Cardiac atrium fibroblast (primary cell): Measurements from ENCODE around the gene GAGE12E. TPM values are rescaled to one million over a fixed set of nuclear protein-coding genes. Genes with fewer than 3 reads are reported as not detected.

Experiments
- total RNA-seq: library from RNA; depleted of rRNA; stranded (reverse); fragments of >200 nt; gene quantifications from 2 replicates; pipeline ENCODE4 v1.2.3, GENCODE V29; 2015

Gene GAGE12E
- not detected in 2 replicates for total RNA-seq

GRCh38 chrX:49550989-49551388 is at the start of gene GAGE12E:
GAGE12E (plus strand) TSS chrX:49551289; CDS start chrX:49552444, 1,155 bp downstream.

GRCh38 chrX:49531877-49532276 is 19.2 kb upstream of the GAGE12E start, which contains the start of gene GAGE12C:
GAGE12C (plus strand) TSS chrX:49532177; CDS start chrX:49533332, 1,155 bp downstream.

GRCh38 chrX:49541433-49541832 is 9.7 kb upstream of the GAGE12E start, which contains the start of gene GAGE12D:
GAGE12D (plus strand) TSS chrX:49541733; CDS start chrX:49542888, 1,155 bp downstream.

GRCh38 chrX:49560542-49560941 is 9.5 kb downstream of the GAGE12E start, which contains the start of gene GAGE12F:
GAGE12F (plus strand) TSS chrX:49560842; CDS start chrX:49561997, 1,155 bp downstream.

GRCh38 chrX:49570100-49570499 is 19.0 kb downstream of the GAGE12E start, which contains the start of gene GAGE12G:
GAGE12G (plus strand) TSS chrX:49570400; CDS start chrX:49571555, 1,155 bp downstream.

GRCh38 chrX:49579649-49580048 is 28.6 kb downstream of the GAGE12E start, which contains the start of gene GAGE12H:
GAGE12H (plus strand) TSS chrX:49579949; CDS start chrX:49581104, 1,155 bp downstream.

GRCh38 chrX:49589196-49589595 is 38.1 kb downstream of the GAGE12E start, which contains the start of gene GAGE2A:
GAGE2A (plus strand) TSS chrX:49589496; CDS start chrX:49590651, 1,155 bp downstream.

GRCh38 chrX:49598720-49599119 is 47.6 kb downstream of the GAGE12E start, which contains the start of gene GAGE1:
GAGE1 (plus strand) TSS chrX:49599020; CDS start chrX:49600175, 1,155 bp downstream.

Other genes with a start within 250 kb of the GAGE12E start
- not detected in 2 replicates for gene GAGE10, start 247.6 kb upstream of the GAGE12E start, total RNA-seq
- not detected in 2 replicates for gene GAGE12J, start 229.3 kb upstream of the GAGE12E start, total RNA-seq
- gene GAGE13, start 219.7 kb upstream of the GAGE12E start, total RNA-seq: not detected in 2 replicates
- not detected in 2 replicates for gene GAGE12C, start 19.1 kb upstream of the GAGE12E start, total RNA-seq
- not detected in 2 replicates for gene GAGE12D, start 9.6 kb upstream of the GAGE12E start, total RNA-seq
- not detected in 2 replicates for gene GAGE12F, start 9.6 kb downstream of the GAGE12E start, total RNA-seq
- not detected in 2 replicates for gene GAGE12G, start 19.1 kb downstream of the GAGE12E start, total RNA-seq
- gene GAGE12H, start 28.7 kb downstream of the GAGE12E start, total RNA-seq: not detected in 2 replicates
- gene GAGE2A, start 38.2 kb downstream of the GAGE12E start, total RNA-seq: not detected in 2 replicates
- not detected in 2 replicates for gene GAGE1, start 47.7 kb downstream of the GAGE12E start, total RNA-seq
- not detected in 2 replicates for gene PAGE1, start 144.7 kb downstream of the GAGE12E start, total RNA-seq